ENCODE measurements around the gene HOXD4.

DNA sequence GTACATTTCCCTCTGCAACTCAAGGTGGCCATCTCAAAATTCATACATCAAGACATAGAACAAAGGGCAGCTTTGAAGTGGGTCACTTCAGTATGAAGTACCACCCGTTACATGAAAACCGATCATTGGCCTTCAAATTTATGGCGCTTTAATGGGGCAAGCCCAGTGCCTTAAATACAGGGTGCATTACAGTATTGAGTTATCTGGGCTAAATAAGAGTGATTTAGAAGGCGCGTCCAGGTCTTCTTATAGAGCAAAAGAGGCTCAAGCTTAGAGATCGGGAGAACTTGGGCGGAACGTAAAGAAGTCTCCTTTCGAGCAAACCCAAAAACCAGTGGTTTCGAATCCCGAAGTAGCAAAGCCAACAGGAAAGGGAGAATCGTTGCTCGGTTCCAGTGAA is 12.9 kb downstream of the HOXD4 start:
- TF ChIP-seq CTCF (IDR thresholded peaks at IDR 0.05) (no peak), POLR2AphosphoS5 (IDR thresholded peaks at IDR 0.05) (no peak), POLR2A (IDR thresholded peaks at IDR 0.05) (no peak)

Measured in gastroesophageal sphincter (tissue), 3 donors.